ENCODE data around the gene GRIA1.

Gene GRIA1

DNA sequence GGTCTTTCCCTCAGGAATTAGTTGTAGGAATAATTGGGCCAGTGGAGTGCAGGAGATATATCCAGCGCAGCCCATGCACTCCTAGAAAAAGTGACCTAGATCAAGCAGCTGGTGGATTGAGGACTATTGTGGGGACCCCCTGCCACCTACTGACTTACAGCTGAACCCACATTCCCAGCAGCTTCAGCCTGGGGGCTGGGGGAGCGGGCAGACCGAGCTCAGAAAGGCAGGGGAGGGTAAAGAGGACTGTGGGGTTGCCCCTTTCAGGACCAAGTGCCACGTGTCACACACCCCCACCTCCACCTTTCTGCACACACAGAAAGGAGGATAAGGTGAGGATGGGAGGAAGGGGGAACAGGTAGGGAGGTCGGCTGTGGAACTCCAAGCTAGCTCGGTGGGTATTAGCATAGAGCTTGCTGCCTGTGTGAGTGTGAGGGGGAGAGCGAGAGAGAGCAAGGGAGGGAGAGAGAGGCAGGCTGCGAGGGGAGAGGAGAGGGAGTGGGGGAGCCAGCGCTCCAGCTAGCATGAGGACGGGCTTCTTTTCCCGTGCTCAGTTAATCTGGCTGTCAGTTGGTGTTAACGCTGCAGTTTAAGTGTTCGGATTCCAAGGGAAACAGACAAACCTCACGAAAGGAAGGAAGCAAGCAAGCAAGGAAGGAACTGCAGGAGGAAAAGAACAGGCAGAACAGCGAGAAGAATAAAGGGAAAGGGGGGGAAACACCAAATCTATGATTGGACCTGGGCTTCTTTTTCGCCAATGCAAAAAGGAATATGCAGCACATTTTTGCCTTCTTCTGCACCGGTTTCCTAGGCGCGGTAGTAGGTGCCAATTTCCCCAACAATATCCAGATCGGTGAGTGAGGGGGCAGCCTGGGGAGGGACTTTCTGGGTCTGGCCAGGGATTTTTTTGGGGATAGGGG lies at the start of gene GRIA1:
TSS of gene GRIA1 (plus strand) at position 553 of the 920 bp plus-strand sequence.
- H3K9ac ChIP-seq (ENCODE audit: low read length), result no peak within 1 kb of the TSS
- H3K27ac ChIP-seq (ENCODE audit: low read length), result no peak within 1 kb of the TSS
- H3K4me3 ChIP-seq (ENCODE audit: low read length), result no peak within 1 kb of the TSS
- no peaks in the 10 kb centered on the region for H3K36me3 ChIP-seq (replicated peaks; ENCODE audit: low read depth, low read length)
- H3K4me1 ChIP-seq (ENCODE audit: low read length), result no peaks in the 10 kb centered on the region
- TF ChIP-seq, protein P1, sequence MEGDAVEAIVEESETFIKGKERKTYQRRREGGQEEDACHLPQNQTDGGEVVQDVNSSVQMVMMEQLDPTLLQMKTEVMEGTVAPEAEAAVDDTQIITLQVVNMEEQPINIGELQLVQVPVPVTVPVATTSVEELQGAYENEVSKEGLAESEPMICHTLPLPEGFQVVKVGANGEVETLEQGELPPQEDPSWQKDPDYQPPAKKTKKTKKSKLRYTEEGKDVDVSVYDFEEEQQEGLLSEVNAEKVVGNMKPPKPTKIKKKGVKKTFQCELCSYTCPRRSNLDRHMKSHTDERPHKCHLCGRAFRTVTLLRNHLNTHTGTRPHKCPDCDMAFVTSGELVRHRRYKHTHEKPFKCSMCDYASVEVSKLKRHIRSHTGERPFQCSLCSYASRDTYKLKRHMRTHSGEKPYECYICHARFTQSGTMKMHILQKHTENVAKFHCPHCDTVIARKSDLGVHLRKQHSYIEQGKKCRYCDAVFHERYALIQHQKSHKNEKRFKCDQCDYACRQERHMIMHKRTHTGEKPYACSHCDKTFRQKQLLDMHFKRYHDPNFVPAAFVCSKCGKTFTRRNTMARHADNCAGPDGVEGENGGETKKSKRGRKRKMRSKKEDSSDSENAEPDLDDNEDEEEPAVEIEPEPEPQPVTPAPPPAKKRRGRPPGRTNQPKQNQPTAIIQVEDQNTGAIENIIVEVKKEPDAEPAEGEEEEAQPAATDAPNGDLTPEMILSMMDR (IDR thresholded peaks at IDR 0.05; ENCODE audit: low read depth, low read length), result no peak
- TF ChIP-seq EZH2phosphoT487 (IDR thresholded peaks at IDR 0.05; ENCODE audit: low read depth), result no peak
- no peak within 1 kb of the TSS for H3K4me2 ChIP-seq (ENCODE audit: low read length)
- H2AFZ ChIP-seq (ENCODE audit: low read depth, low read length), result no peak within 1 kb of the TSS
- H3K79me2 ChIP-seq (ENCODE audit: low read length), result no peaks in the 10 kb centered on the region
- H3K9me3 ChIP-seq (ENCODE audit: insufficient read depth, low read length), result no peaks in the 10 kb centered on the region
- H3K27me3 ChIP-seq (ENCODE audit: low read depth, low read length), result no peaks in the 10 kb centered on the region
- H4K20me1 ChIP-seq (ENCODE audit: insufficient read depth, low read length), result no peaks in the 10 kb centered on the region

DNA sequence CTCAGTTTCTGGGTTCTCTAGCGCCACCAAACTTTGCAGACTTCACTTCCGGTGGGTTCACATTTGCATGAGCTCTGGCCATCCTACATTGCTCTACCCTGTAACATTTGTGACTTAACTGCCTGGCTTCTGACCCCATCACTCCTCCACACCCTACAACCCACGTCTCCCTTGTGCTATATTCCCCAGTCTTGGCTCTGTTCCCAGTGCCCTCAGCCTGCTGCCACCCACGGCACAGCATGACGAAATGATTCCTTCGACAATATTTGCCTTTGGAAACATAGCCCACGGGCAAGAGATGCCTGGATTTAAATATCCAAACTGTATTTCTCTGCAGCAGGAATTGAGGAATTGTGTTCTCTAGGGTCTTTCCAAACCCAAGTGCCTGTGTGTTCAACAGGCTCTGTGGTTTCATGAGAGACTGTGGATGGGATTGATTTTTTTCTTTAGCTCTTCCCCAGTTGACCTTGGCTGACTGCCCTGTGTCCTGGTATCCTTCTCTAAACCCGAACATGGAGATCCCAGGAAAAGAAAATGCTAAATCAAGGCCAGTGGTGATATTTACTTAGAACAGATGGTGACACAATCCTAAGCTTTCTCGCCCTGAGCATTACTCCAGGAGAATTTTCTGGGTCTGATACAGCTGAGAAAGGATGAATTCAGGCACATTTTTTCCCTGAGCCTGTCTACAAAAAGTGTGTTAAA lies 44.4 kb upstream of the GRIA1 start:
- no peaks in the 10 kb centered on the region for H3K36me3 ChIP-seq (replicated peaks; ENCODE audit: low read depth, low read length)
- no peak overlapping the region for H3K4me2 ChIP-seq (ENCODE audit: low read length)
- no peaks in the 10 kb centered on the region for H4K20me1 ChIP-seq (ENCODE audit: insufficient read depth, low read length)
- H3K9ac ChIP-seq (ENCODE audit: low read length), result no peak overlapping the region
- H2AFZ ChIP-seq (ENCODE audit: low read depth, low read length), result no peak overlapping the region
- H3K27ac ChIP-seq (ENCODE audit: low read length), result no peak overlapping the region
- TF ChIP-seq, protein P1 (IDR thresholded peaks at IDR 0.05; ENCODE audit: low read depth, low read length), result no peak
- no peak for TF ChIP-seq EZH2phosphoT487 (IDR thresholded peaks at IDR 0.05; ENCODE audit: low read depth)
- no peaks in the 10 kb centered on the region for H3K27me3 ChIP-seq (ENCODE audit: low read depth, low read length)
- no peak overlapping the region for H3K4me3 ChIP-seq (ENCODE audit: low read length)
- H3K79me2 ChIP-seq (ENCODE audit: low read length), result no peaks in the 10 kb centered on the region
- no peaks in the 10 kb centered on the region for H3K4me1 ChIP-seq (ENCODE audit: low read length)
- H3K9me3 ChIP-seq (ENCODE audit: insufficient read depth, low read length), result no peaks in the 10 kb centered on the region

- TF ChIP-seq, protein P1 (IDR thresholded peaks at IDR 0.05; ENCODE audit: low read depth, low read length), result no peak
- TF ChIP-seq EZH2phosphoT487 (IDR thresholded peaks at IDR 0.05; ENCODE audit: low read depth), result no peak
- Histone ChIP-seq H3K27me3 (ENCODE audit: low read depth, low read length) (no peaks in the 10 kb centered on the region), H3K4me2 (ENCODE audit: low read length) (no peak overlapping the region), H2AFZ (ENCODE audit: low read depth, low read length) (no peak overlapping the region), H3K79me2 (ENCODE audit: low read length) (no peaks in the 10 kb centered on the region), H3K9ac (ENCODE audit: low read length) (no peak overlapping the region), H4K20me1 (ENCODE audit: insufficient read depth, low read length) (no peaks in the 10 kb centered on the region), H3K4me3 (ENCODE audit: low read length) (no peak overlapping the region), H3K36me3 (replicated peaks; ENCODE audit: low read depth, low read length) (no peaks in the 10 kb centered on the region), H3K9me3 (ENCODE audit: insufficient read depth, low read length) (no peaks in the 10 kb centered on the region), H3K4me1 (ENCODE audit: low read length) (no peaks in the 10 kb centered on the region), H3K27ac (ENCODE audit: low read length) (no peak overlapping the region)
Measured at GRCh38 chr5:153447534-153447933, 42.9 kb upstream of the GRIA1 start.

DNA sequence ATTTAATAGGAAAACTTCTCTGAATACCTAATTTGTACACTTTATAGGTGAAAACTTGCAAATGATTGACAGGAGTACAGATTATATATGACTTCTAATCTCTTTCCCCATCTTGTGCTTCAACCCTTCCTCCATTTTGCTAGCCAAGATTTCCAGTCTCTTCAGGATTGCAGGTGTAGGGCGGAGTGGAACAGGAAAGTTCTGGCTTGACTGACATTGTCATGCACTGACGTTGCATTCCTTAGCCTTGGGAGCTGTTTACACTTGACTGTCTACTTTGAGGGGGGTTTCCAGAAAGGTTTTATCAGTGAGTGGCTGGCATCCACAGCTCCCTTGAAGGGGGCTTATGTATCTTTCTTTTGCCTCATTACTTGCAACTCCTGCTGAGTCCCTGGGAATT lies 34.1 kb upstream of the GRIA1 start:
- H3K9me3 ChIP-seq (ENCODE audit: insufficient read depth, low read length), result no peaks in the 10 kb centered on the region
- no peak overlapping the region for H3K27ac ChIP-seq (ENCODE audit: low read length)
- no peak overlapping the region for H3K4me2 ChIP-seq (ENCODE audit: low read length)
- H3K4me1 ChIP-seq (ENCODE audit: low read length), result no peaks in the 10 kb centered on the region
- H2AFZ ChIP-seq (ENCODE audit: low read depth, low read length), result no peak overlapping the region
- no peaks in the 10 kb centered on the region for H3K27me3 ChIP-seq (ENCODE audit: low read depth, low read length)
- H3K36me3 ChIP-seq (replicated peaks; ENCODE audit: low read depth, low read length), result no peaks in the 10 kb centered on the region
- no peak overlapping the region for H3K4me3 ChIP-seq (ENCODE audit: low read length)
- no peak for TF ChIP-seq EZH2phosphoT487 (IDR thresholded peaks at IDR 0.05; ENCODE audit: low read depth)
- TF ChIP-seq, protein P1 (IDR thresholded peaks at IDR 0.05; ENCODE audit: low read depth, low read length), result no peak
- H3K79me2 ChIP-seq (ENCODE audit: low read length), result no peaks in the 10 kb centered on the region
- no peaks in the 10 kb centered on the region for H4K20me1 ChIP-seq (ENCODE audit: insufficient read depth, low read length)
- no peak overlapping the region for H3K9ac ChIP-seq (ENCODE audit: low read length)
